ENCODE results near the gene SLC14A1. TPM values are rescaled to one million over a fixed set of nuclear protein-coding genes. Genes with fewer than 3 reads are reported as not detected.

SLC14A1 gene
- total and polyA plus RNA-seq, 2 of the 4 experiments (the other 2 are of a cell fraction), result 20.5 to 31.9 TPM

DNA sequence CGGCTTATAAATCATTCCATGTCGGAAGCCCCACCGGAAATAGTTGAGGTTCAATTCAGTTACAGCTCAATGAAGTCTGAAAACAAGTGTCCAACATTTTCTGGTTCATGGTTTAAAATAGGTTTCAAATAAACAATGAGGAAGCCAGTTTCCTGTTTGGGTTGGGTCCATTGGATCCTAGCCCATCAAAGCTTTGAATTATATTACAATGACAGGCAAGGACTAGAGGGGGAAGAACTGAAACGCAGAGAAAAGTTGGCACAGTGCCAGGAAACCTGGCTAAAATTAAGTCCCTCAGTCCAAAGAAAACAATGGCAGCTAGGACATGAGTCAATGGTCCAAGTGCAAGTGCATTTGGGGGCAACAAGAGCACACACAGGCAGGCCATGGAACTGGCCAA, 32.0 kb downstream of the SLC14A1 start:
- Histone ChIP-seq H4K20me1 (ENCODE audit: insufficient read depth, low read length) (no peaks in the 10 kb centered on the region), H3K9ac (ENCODE audit: low read depth, low read length) (no peak overlapping the region), H3K27ac (ENCODE audit: insufficient read depth, low read length) (no peak overlapping the region), H3K36me3 (ENCODE audit: control insufficient read depth, insufficient read depth, low read length) (no peaks in the 10 kb centered on the region), H3K4me1 (ENCODE audit: control insufficient read depth, insufficient read depth, low read length) (peaks cover 13% of the 10 kb centered on the region), H2AFZ (replicated peaks; ENCODE audit: low read length, poor library complexity) (peak overlapping the region; percentile 36), H3K27me3 (ENCODE audit: control insufficient read depth, insufficient read depth, low read length) (no peaks in the 10 kb centered on the region), H4K91ac (ENCODE audit: insufficient read depth, low read depth, low read length) (peak overlapping the region; percentile 37; the same call in 1 of the 2 replicates), H3K23ac (ENCODE audit: low read depth, low read length) (no peak overlapping the region; the same call in 1 of the 2 replicates), H2AK5ac (ENCODE audit: low read depth, low read length) (peak overlapping the region; percentile 94; the same call in 1 of the 2 replicates), H4K8ac (ENCODE audit: low read depth in 2 of 2, low read length in 2 of 2) (peak overlapping the region in 1 of 2 experiments; percentile 60; a peak in 1 of 4 replicates), H3K9me3 (ENCODE audit: control insufficient read depth, insufficient read depth, low read length) (no peaks in the 10 kb centered on the region), H2AK9ac (replicated peaks; ENCODE audit: low read depth, low read length, poor library complexity) (peak overlapping the region; percentile 43), H3K14ac (replicated peaks; ENCODE audit: low read depth, low read length) (peak overlapping the region; percentile 93), H3K79me1 (ENCODE audit: low read depth in 1 of 2, low read length in 2 of 2) (no peaks in the 10 kb centered on the region; a peak in 1 of 4 replicates), H3K56ac (ENCODE audit: extremely low read depth, insufficient read depth, low read length) (no peak overlapping the region), H2BK120ac (ENCODE audit: low read depth, low read length) (peak overlapping the region; percentile 73; the same call in 1 of the 2 replicates), H3K9me1 (ENCODE audit: insufficient read depth, low read length) (peaks cover 11% of the 10 kb centered on the region), H3K4me2 (ENCODE audit: low read depth, low read length) (no peak overlapping the region), H2BK15ac (ENCODE audit: low read depth, low read length) (peak overlapping the region; percentile 81; the same call in 1 of the 3 replicates), H4K5ac (ENCODE audit: low read depth, low read length) (peak overlapping the region; percentile 57; the same call in 1 of the 2 replicates), H3K4me3 (ENCODE audit: insufficient read depth, low read depth, low read length) (no peak overlapping the region), H2BK20ac (ENCODE audit: low read depth, low read length) (peak overlapping the region; percentile 83), H2BK5ac (ENCODE audit: low read depth, low read length, poor library complexity, severe bottlenecking) (peak overlapping the region; percentile 68), H3K18ac (ENCODE audit: low read depth, low read length) (peak overlapping the region; percentile 69; the same call in 1 of the 2 replicates), H3K4ac (ENCODE audit: low read depth, low read length) (peak overlapping the region; percentile 71)
- ATAC-seq (ENCODE audit: low read depth) (no peak), DNase-seq (peak; percentile 79)
- dilution Hi-C loops (cut with HindIII; ENCODE audit: low sequenced_read_pairs, unreplicated experiment), result no loop called here
- intact Hi-C loops (cut with micrococcal nuclease), result no loop called here
- no TSS peak for BruUV-seq (replicated peaks)
- no CpG with 5 or more reads among the region's 4 CpGs for WGBS, 2 experiments (ENCODE audit: extremely low coverage in 2 of 2, insufficient read length in 1 of 2)
- in situ Hi-C loops (cut with MboI; ENCODE audit: low sequenced_read_pairs), result no loop called here
- TF ChIP-seq MAZ (IDR thresholded peaks at IDR 0.05; ENCODE audit: borderline replicate concordance, low read depth, low read length) (no peak), BHLHE40 (IDR thresholded peaks at IDR 0.05; ENCODE audit: low read depth, low read length) (no peak), CEBPB (IDR thresholded peaks at IDR 0.05; ENCODE audit: low read depth, low read length) (no peak), SMC3 (IDR thresholded peaks at IDR 0.05; ENCODE audit: low read depth, low read length) (no peak), FOS (IDR thresholded peaks at IDR 0.05; ENCODE audit: low read depth, low read length) (no peak), MXI1 (IDR thresholded peaks at IDR 0.05; ENCODE audit: borderline replicate concordance, low read depth, low read length) (no peak), NFE2L2 (IDR thresholded peaks at IDR 0.05; ENCODE audit: low read depth, low read length) (no peak), RCOR1 (IDR thresholded peaks at IDR 0.05; ENCODE audit: insufficient replicate concordance, low read length) (no peak), MAFK (IDR thresholded peaks at IDR 0.05; ENCODE audit: low read depth, low read length) (no peak), RAD21 (IDR thresholded peaks at IDR 0.05; ENCODE audit: low read length) (no peak), POLR2A (IDR thresholded peaks at IDR 0.05; ENCODE audit: low read depth, low read length) (no peak), RFX5 (IDR thresholded peaks at IDR 0.05; ENCODE audit: low read depth, low read length) (no peak), CHD1 (IDR thresholded peaks at IDR 0.05; ENCODE audit: low read depth, low read length) (no peak)
- TF ChIP-seq, protein P1, sequence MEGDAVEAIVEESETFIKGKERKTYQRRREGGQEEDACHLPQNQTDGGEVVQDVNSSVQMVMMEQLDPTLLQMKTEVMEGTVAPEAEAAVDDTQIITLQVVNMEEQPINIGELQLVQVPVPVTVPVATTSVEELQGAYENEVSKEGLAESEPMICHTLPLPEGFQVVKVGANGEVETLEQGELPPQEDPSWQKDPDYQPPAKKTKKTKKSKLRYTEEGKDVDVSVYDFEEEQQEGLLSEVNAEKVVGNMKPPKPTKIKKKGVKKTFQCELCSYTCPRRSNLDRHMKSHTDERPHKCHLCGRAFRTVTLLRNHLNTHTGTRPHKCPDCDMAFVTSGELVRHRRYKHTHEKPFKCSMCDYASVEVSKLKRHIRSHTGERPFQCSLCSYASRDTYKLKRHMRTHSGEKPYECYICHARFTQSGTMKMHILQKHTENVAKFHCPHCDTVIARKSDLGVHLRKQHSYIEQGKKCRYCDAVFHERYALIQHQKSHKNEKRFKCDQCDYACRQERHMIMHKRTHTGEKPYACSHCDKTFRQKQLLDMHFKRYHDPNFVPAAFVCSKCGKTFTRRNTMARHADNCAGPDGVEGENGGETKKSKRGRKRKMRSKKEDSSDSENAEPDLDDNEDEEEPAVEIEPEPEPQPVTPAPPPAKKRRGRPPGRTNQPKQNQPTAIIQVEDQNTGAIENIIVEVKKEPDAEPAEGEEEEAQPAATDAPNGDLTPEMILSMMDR (conservative IDR thresholded peaks at IDR 0.05; ENCODE audit: low read depth, low read length), result no peak
- TF ChIP-seq, protein P2, sequence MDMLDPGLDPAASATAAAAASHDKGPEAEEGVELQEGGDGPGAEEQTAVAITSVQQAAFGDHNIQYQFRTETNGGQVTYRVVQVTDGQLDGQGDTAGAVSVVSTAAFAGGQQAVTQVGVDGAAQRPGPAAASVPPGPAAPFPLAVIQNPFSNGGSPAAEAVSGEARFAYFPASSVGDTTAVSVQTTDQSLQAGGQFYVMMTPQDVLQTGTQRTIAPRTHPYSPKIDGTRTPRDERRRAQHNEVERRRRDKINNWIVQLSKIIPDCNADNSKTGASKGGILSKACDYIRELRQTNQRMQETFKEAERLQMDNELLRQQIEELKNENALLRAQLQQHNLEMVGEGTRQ (IDR thresholded peaks at IDR 0.05; ENCODE audit: low read depth, low read length), result no peak
- TF ChIP-seq, protein P3, sequence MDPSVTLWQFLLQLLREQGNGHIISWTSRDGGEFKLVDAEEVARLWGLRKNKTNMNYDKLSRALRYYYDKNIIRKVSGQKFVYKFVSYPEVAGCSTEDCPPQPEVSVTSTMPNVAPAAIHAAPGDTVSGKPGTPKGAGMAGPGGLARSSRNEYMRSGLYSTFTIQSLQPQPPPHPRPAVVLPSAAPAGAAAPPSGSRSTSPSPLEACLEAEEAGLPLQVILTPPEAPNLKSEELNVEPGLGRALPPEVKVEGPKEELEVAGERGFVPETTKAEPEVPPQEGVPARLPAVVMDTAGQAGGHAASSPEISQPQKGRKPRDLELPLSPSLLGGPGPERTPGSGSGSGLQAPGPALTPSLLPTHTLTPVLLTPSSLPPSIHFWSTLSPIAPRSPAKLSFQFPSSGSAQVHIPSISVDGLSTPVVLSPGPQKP (IDR thresholded peaks at IDR 0.05; ENCODE audit: borderline replicate concordance, low read depth, low read length), result no peak
- CTCF ChIA-PET, result interaction anchor here (1.0 to 2.5 kb wide), 2 partner anchors 13 to 25 kb away, joined by 4 to 6 read pairs; no protein-coding TSS in a partner anchor
- POLR2A ChIA-PET (ENCODE audit: unreplicated experiment), result no interaction called here
